Caco-2 (cell line): ENCODE results near the gene KCNT2. TPM values are rescaled to one million over a fixed set of nuclear protein-coding genes. Genes with fewer than 3 reads are reported as not detected.

ENCODE experiments used
- BruUV-seq: library from RNA; stranded (reverse); fragments of 400-500 nt; replicated peaks from 2 replicates; lab custom pipeline; 2021; lab: Mats Ljungman, UMichigan
- CTCF ChIA-PET: fragments of 300-600 bp; sonication (Branson Sonifier 250); formaldehyde crosslinking; loops from one replicate; lab custom pipeline; 2022; ENCODE audit warnings: antibody characterized with exemption; lab: Charles Lee
- POLR2A ChIA-PET: fragments of 300-600 bp; sonication (Branson Sonifier 250); formaldehyde crosslinking; loops from one replicate; lab custom pipeline; 2022; ENCODE audit warnings: antibody characterized with exemption; lab: Charles Lee
- DNase-seq, 2 experiments: peaks; one replicate each; pipeline versions ENCODE4 v3.0.0 to v3.0.0-alpha.2; 2020 to 2022
- H3K27me3 ChIP-seq: replicated peaks from 2 replicates; pipeline ENCODE4 v1.6.0; 2011; ENCODE audit warnings: low read length; ENCODE audit not compliant: control insufficient read depth, insufficient read depth
- H3K36me3 ChIP-seq: 2 replicates; pipeline ENCODE4 v1.5.1; 2011; ENCODE audit warnings: low read length; ENCODE audit not compliant: control insufficient read depth, insufficient read depth
- H3K4me1 ChIP-seq: fragments of 250-450 bp; sonication (Bioruptor Pico); 2 replicates; pipeline ENCODE4 v1.5.1; 2020; ENCODE audit warnings: mild to moderate bottlenecking
- H3K4me3 ChIP-seq: 2 replicates; pipeline ENCODE4 v1.5.1; 2011; ENCODE audit warnings: low read depth, mild to moderate bottlenecking, control low read depth, low read length
- H3K9me3 ChIP-seq: fragments of 250-450 bp; sonication (Bioruptor Pico); 2 replicates; pipeline ENCODE4 v1.5.1; 2020; ENCODE audit warnings: mild to moderate bottlenecking, moderate library complexity
- H3K27ac Mint-ChIP-seq: one replicate; pipeline ENCODE4 v1.8.0; 2022; ENCODE audit warnings: mixed read lengths; ENCODE audit not compliant: unreplicated experiment
- H3K27me3 Mint-ChIP-seq: one replicate; pipeline ENCODE4 v1.8.0; 2022; ENCODE audit warnings: mixed read lengths; ENCODE audit not compliant: insufficient read depth, unreplicated experiment
- H3K36me3 Mint-ChIP-seq: one replicate; pipeline ENCODE4 v1.8.0; 2022; ENCODE audit warnings: mild to moderate bottlenecking, mixed read lengths; ENCODE audit not compliant: insufficient read depth, unreplicated experiment
- H3K4me1 Mint-ChIP-seq: one replicate; pipeline ENCODE4 v1.8.0; 2022; ENCODE audit warnings: low read depth, mixed read lengths; ENCODE audit not compliant: unreplicated experiment
- H3K4me3 Mint-ChIP-seq: one replicate; pipeline ENCODE4 v1.8.0; 2022; ENCODE audit warnings: mild to moderate bottlenecking, moderate library complexity, mixed read lengths; ENCODE audit not compliant: unreplicated experiment
- H3K9me3 Mint-ChIP-seq: one replicate; pipeline ENCODE4 v1.8.0; 2022; ENCODE audit warnings: mixed read lengths; ENCODE audit not compliant: unreplicated experiment
- intact Hi-C: fragments of 100-400 bp; cut with micrococcal nuclease; formaldehyde crosslinking; loops from one replicate; pipeline ENCODE4 v1.10.0; 2022; ENCODE audit not compliant: unreplicated experiment
- total RNA-seq: library from RNA; stranded (reverse); gene quantifications from 2 replicates; pipeline ENCODE4 v1.2.3, GENCODE V29; 2022
- TF ChIP-seq, protein P1 (sequence below), 2 experiments: fragments of 200-600 bp in 1 of 2; IDR thresholded peaks; 1 replicate in 1 of 2; 2 replicates in 1 of 2; pipeline versions ENCODE4 v1.5.1 to v1.8.0; 2011 to 2022; ENCODE audit warnings: antibody characterized with exemption in 1 of 2, control low read depth in 1 of 2, inconsistent platforms in 1 of 2, low read depth in 1 of 2, low read length in 1 of 2, mild to moderate bottlenecking in 1 of 2, moderate library complexity in 1 of 2; ENCODE audit not compliant: insufficient read depth in 1 of 2, severe bottlenecking in 1 of 2, unreplicated experiment in 1 of 2

KCNT2 gene
- total RNA-seq, 1 experiment from 2014 or later = not detected

DNA sequence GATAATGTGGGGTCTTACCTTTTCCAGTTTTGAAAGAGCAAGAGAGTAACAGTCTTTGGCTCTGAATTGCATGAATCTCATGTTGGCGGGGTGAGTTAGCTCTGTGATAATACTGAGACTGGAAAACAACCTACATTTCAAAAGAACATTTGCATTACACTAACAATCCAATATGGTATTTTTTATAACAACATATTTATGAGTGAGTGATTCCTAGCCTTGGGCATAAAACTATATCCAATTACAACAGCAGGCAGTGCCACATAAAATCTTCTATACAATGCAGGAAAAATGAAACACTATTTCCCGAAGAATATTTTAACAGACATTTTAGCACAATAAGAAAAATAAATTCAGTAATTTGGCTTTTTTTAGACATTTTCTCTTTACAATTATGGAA lies 303.0 kb downstream of the KCNT2 start:
- BruUV-seq = no TSS peak
- no peaks in the 10 kb centered on the region for H3K36me3 Mint-ChIP-seq
- no peaks in the 10 kb centered on the region for H3K27me3 ChIP-seq
- no peak for DNase-seq
- intact Hi-C loops = no loop called here
- H3K9me3 ChIP-seq = no peaks in the 10 kb centered on the region
- H3K4me3 ChIP-seq = no peak overlapping the region
- H3K27me3 Mint-ChIP-seq = no peaks in the 10 kb centered on the region
- no peaks in the 10 kb centered on the region for H3K4me1 ChIP-seq
- ChIA-PET POLR2A (no interaction called here), CTCF (no interaction called here)
- TF ChIP-seq, protein P1, sequence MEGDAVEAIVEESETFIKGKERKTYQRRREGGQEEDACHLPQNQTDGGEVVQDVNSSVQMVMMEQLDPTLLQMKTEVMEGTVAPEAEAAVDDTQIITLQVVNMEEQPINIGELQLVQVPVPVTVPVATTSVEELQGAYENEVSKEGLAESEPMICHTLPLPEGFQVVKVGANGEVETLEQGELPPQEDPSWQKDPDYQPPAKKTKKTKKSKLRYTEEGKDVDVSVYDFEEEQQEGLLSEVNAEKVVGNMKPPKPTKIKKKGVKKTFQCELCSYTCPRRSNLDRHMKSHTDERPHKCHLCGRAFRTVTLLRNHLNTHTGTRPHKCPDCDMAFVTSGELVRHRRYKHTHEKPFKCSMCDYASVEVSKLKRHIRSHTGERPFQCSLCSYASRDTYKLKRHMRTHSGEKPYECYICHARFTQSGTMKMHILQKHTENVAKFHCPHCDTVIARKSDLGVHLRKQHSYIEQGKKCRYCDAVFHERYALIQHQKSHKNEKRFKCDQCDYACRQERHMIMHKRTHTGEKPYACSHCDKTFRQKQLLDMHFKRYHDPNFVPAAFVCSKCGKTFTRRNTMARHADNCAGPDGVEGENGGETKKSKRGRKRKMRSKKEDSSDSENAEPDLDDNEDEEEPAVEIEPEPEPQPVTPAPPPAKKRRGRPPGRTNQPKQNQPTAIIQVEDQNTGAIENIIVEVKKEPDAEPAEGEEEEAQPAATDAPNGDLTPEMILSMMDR (IDR thresholded peaks at IDR 0.05; ENCODE audit: insufficient read depth in 1 of 2, low read depth in 1 of 2, low read length in 1 of 2, severe bottlenecking in 1 of 2, unreplicated experiment in 1 of 2) = no peak
- H3K27ac Mint-ChIP-seq = no peak overlapping the region
- no peaks in the 10 kb centered on the region for H3K9me3 Mint-ChIP-seq
- H3K4me3 Mint-ChIP-seq = no peak overlapping the region
- H3K4me1 Mint-ChIP-seq = no peaks in the 10 kb centered on the region
- no peaks in the 10 kb centered on the region for H3K36me3 ChIP-seq

DNA sequence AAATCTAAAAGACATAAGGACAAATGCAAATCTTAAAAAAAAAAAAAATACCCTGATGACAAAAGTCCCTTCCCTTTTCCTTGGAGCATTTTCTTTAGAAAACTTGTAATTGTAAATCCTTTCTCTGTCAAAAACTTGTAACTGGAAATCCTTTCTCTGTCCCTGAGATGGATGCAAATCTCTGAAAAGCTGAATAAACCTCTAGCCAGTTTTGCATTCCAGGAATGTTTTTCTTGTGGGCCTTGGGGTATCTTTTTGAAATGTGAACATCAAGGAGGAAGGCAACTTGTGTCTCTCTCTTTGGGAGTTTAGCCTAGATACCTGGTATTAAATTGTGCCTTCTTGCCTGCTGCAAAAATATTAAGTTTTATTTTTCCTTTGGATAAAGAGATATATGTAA lies 305.3 kb downstream of the KCNT2 start:
- BruUV-seq = no TSS peak

GRCh38 chr1:196302420-196302819 lies 305.8 kb downstream of the KCNT2 start:
- H3K27me3 Mint-ChIP-seq = no peaks in the 10 kb centered on the region
- no peak overlapping the region for H3K27ac Mint-ChIP-seq
- intact Hi-C loops = no loop called here
- no peaks in the 10 kb centered on the region for H3K9me3 ChIP-seq
- DNase-seq = no peak
- no peaks in the 10 kb centered on the region for H3K27me3 ChIP-seq
- no peaks in the 10 kb centered on the region for H3K4me1 ChIP-seq
- no peak overlapping the region for H3K4me3 ChIP-seq
- no TSS peak for BruUV-seq
- ChIA-PET POLR2A (no interaction called here), CTCF (no interaction called here)
- H3K4me3 Mint-ChIP-seq = no peak overlapping the region
- H3K4me1 Mint-ChIP-seq = no peaks in the 10 kb centered on the region
- no peaks in the 10 kb centered on the region for H3K36me3 Mint-ChIP-seq
- no peaks in the 10 kb centered on the region for H3K9me3 Mint-ChIP-seq
- TF ChIP-seq, protein P1 (IDR thresholded peaks at IDR 0.05; ENCODE audit: insufficient read depth in 1 of 2, low read depth in 1 of 2, low read length in 1 of 2, severe bottlenecking in 1 of 2, unreplicated experiment in 1 of 2) = no peak
- no peaks in the 10 kb centered on the region for H3K36me3 ChIP-seq

More for the DNA sequence above, 305.3 kb downstream of the KCNT2 start:
- H3K4me1 Mint-ChIP-seq = no peaks in the 10 kb centered on the region
- no peak overlapping the region for H3K27ac Mint-ChIP-seq
- H3K9me3 Mint-ChIP-seq = no peaks in the 10 kb centered on the region
- H3K4me3 Mint-ChIP-seq = no peak overlapping the region
- TF ChIP-seq, protein P1 (IDR thresholded peaks at IDR 0.05; ENCODE audit: insufficient read depth in 1 of 2, low read depth in 1 of 2, low read length in 1 of 2, severe bottlenecking in 1 of 2, unreplicated experiment in 1 of 2) = no peak
- H3K27me3 Mint-ChIP-seq = no peaks in the 10 kb centered on the region
- Histone ChIP-seq H3K36me3 (no peaks in the 10 kb centered on the region), H3K27me3 (no peaks in the 10 kb centered on the region), H3K9me3 (no peaks in the 10 kb centered on the region), H3K4me3 (no peak overlapping the region), H3K4me1 (no peaks in the 10 kb centered on the region)
- intact Hi-C loops = no loop called here
- ChIA-PET POLR2A (no interaction called here), CTCF (no interaction called here)
- no peak for DNase-seq
- no peaks in the 10 kb centered on the region for H3K36me3 Mint-ChIP-seq
